Activated B cell treated with CpG ODN at 0.5 μM for 24 hours (primary cell): ENCODE measurements around the gene TMEM51. TPM values are rescaled to one million over a fixed set of nuclear protein-coding genes. Genes with fewer than 3 reads are reported as not detected.

Experiments
- ATAC-seq: fragments of 200-7000 bp; cut with Tn5 transposase; one replicate; pipeline ENCODE4 v1.10.0; 2021; ENCODE audit warnings: low read depth, mild to moderate bottlenecking, moderate library complexity
- CTCF ChIA-PET: fragments of 350-600 bp; sonication (Branson Sonifier 250); formaldehyde crosslinking; loops from one replicate; lab custom pipeline; 2021; ENCODE audit warnings: antibody characterized with exemption; lab: Charles Lee
- POLR2A ChIA-PET: fragments of 350-600 bp; sonication (Branson Sonifier 250); formaldehyde crosslinking; loops from one replicate; lab custom pipeline; 2021; ENCODE audit warnings: antibody characterized with exemption; lab: Charles Lee
- DNase-seq: peaks from one replicate; pipeline ENCODE4 v3.0.0; 2022
- H3K27ac Mint-ChIP-seq: one replicate; pipeline ENCODE4 v1.8.0; 2020; ENCODE audit warnings: mixed read lengths
- H3K27me3 Mint-ChIP-seq: one replicate; pipeline ENCODE4 v1.8.0; 2021; ENCODE audit warnings: mixed read lengths
- H3K36me3 Mint-ChIP-seq: one replicate; pipeline ENCODE4 v1.8.0; 2021; ENCODE audit warnings: low read depth, mixed read lengths
- H3K4me1 Mint-ChIP-seq: one replicate; pipeline ENCODE4 v1.8.0; 2021; ENCODE audit warnings: mixed read lengths
- H3K4me3 Mint-ChIP-seq: one replicate; pipeline ENCODE4 v1.8.0; 2020; ENCODE audit warnings: mild to moderate bottlenecking, mixed read lengths
- H3K9me3 Mint-ChIP-seq: one replicate; pipeline ENCODE4 v1.8.0; 2020; ENCODE audit warnings: mixed read lengths
- intact Hi-C: fragments of 100-400 bp; cut with micrococcal nuclease; formaldehyde crosslinking; loops from one replicate; pipeline ENCODE4 v1.15.1; 2024
- total RNA-seq: library from RNA; stranded (reverse); gene quantifications from 2 replicates; pipeline ENCODE4 v1.2.3, GENCODE V29; 2022
- TF ChIP-seq, protein P1 (sequence below): fragments of 200-600 bp; IDR thresholded peaks from one replicate; pipeline ENCODE4 v1.8.0; 2022; ENCODE audit warnings: antibody characterized with exemption, mild to moderate bottlenecking

TMEM51 gene
- total RNA-seq, 1 donor from 2014 or later: not detected

DNA sequence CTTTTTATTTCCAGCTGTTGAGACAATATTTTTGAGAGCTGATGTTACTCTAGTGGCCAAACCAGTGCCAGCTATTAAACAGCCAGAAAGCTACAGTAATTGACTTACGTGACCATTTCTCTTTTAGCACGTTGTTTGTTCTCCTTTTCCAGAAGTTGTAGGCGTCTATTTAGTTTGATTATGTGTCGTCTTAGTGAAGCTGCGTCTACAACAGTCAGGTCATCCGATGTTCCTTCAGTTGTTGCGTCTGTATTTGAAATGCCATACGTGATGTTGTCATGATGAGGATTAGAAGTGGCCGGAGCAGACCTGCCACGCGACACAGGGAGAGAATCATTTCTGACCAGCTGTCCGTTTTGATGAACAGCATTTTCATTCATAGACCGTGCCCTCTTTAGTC lies 38.2 kb downstream of the TMEM51 start:
- Mint-ChIP-seq H3K4me3 (no peak overlapping the region), H3K4me1 (no peaks in the 10 kb centered on the region), H3K36me3 (no peaks in the 10 kb centered on the region), H3K27ac (no peak overlapping the region), H3K9me3 (no peaks in the 10 kb centered on the region), H3K27me3 (peaks cover 19% of the 10 kb centered on the region)
- ChIA-PET CTCF (no interaction called here), POLR2A (no interaction called here)
- intact Hi-C loops: no loop called here
- no peak for DNase-seq
- ATAC-seq: no peak
- TF ChIP-seq, protein P1, sequence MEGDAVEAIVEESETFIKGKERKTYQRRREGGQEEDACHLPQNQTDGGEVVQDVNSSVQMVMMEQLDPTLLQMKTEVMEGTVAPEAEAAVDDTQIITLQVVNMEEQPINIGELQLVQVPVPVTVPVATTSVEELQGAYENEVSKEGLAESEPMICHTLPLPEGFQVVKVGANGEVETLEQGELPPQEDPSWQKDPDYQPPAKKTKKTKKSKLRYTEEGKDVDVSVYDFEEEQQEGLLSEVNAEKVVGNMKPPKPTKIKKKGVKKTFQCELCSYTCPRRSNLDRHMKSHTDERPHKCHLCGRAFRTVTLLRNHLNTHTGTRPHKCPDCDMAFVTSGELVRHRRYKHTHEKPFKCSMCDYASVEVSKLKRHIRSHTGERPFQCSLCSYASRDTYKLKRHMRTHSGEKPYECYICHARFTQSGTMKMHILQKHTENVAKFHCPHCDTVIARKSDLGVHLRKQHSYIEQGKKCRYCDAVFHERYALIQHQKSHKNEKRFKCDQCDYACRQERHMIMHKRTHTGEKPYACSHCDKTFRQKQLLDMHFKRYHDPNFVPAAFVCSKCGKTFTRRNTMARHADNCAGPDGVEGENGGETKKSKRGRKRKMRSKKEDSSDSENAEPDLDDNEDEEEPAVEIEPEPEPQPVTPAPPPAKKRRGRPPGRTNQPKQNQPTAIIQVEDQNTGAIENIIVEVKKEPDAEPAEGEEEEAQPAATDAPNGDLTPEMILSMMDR: no peak

DNA sequence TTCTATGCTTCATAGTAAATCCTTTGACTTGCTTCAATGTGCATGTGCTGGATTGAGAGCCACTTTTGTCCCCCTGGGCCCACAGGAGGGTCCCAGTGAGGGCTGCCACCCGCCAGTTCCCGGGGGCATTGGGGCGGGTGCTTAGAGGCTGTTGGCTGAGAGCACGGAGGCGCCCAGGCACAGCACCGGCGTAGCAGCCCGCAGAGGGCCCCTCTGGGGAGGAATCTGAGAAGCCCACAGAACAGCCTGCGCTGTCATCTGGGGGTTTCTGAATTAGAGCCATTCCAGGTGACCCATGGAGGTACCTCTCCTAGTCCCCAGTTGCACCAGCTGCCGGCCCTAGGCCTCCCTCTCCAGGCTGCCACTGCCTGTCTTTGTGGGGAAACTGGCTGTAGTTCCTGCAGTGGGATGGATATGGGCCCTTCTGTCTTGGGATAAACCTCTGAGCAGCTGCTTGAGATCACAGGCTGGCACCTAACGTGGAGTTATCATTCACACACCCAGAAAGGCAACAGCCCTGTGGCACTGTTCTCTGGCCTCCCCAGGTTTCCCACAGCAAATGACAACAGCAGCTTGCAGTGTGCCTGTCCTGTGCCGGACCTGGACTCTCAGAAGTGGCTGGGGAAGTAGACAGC lies 39.5 kb downstream of the TMEM51 start:
- Mint-ChIP-seq H3K9me3 (no peaks in the 10 kb centered on the region), H3K4me1 (no peaks in the 10 kb centered on the region), H3K36me3 (no peaks in the 10 kb centered on the region), H3K27ac (no peak overlapping the region), H3K27me3 (peaks cover 13% of the 10 kb centered on the region), H3K4me3 (no peak overlapping the region)
- TF ChIP-seq, protein P1: no peak
- ChIA-PET POLR2A (no interaction called here), CTCF (no interaction called here)
- intact Hi-C loops: no loop called here
- no peak for DNase-seq
- ATAC-seq: no peak

DNA sequence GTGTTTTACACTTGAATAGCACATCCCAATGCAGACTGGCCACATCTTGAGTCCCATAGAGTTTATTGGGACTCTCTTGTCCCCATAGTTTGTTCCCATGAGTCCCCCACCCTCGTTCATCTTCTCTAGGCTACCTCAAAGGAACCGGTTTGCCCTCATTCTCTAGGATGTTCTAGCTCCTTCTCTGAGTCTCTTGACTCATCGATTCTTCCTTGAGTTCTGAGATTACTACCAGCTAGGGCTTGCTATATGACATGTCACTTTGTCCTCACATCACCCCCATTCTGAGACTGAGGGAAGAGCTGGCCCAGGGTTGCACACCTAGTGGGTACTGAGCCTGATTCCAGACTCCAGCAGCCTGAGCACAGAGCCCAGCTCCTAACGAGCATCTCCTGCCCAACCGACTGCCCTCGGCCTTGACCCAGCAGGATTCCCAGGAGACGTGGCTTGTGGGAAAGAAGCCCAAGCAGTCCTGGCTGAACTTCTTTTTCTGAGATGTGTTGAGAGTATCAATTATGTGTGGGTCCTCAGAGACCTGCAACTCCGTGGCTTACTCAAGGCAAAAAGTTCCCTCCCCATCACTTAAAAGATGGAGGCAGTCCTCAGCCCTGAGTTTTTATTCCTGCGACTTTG lies 42.0 kb downstream of the TMEM51 start:
- intact Hi-C loops: no loop called here
- ChIA-PET POLR2A (no interaction called here), CTCF (no interaction called here)
- Mint-ChIP-seq H3K27ac (no peak overlapping the region), H3K9me3 (no peaks in the 10 kb centered on the region), H3K36me3 (no peaks in the 10 kb centered on the region), H3K4me3 (no peak overlapping the region), H3K4me1 (no peaks in the 10 kb centered on the region), H3K27me3 (peaks cover 14% of the 10 kb centered on the region)
- DNase-seq: no peak
- ATAC-seq: no peak
- TF ChIP-seq, protein P1: no peak

DNA sequence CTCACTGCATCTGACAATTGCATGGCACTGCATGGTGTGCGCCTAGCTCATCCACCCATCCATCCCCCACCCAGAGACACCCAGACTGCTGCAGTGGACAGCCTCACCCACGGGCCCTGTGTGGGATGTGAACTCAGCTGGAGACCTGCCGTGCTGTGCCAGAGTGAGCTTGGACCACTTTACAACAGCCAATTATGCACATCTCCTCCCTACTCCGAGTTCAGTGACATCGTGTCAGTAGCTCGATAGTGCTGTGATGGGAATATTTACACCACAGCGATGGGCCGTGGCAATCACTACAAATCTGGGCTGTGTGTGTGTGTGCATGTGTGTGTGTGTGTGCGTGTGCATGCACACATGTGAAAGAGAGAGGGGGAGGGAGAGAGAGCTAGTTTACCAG lies 42.5 kb downstream of the TMEM51 start:
- no peaks in the 10 kb centered on the region for H3K9me3 Mint-ChIP-seq

More for the DNA sequence above, 42.5 kb downstream of the TMEM51 start:
- Mint-ChIP-seq H3K4me3 (no peak overlapping the region), H3K4me1 (no peaks in the 10 kb centered on the region), H3K27ac (no peak overlapping the region), H3K36me3 (no peaks in the 10 kb centered on the region), H3K27me3 (peaks cover 14% of the 10 kb centered on the region)
- TF ChIP-seq, protein P1: no peak
- intact Hi-C loops: no loop called here
- CTCF ChIA-PET: no interaction called here
- DNase-seq: no peak
- POLR2A ChIA-PET: no interaction called here
- ATAC-seq: no peak
